PC-3 (cell line): ENCODE data around the gene CD7. TPM values are rescaled to one million over a fixed set of nuclear protein-coding genes. Genes with fewer than 3 reads are reported as not detected.

Experiments
- ATAC-seq: fragments of 200-7000 bp; cut with Tn5 transposase; 2 replicates; pipeline ENCODE4 v1.9.1; 2020; ENCODE audit warnings: mild to moderate bottlenecking, moderate library complexity
- BruUV-seq: library from RNA; stranded (reverse); fragments of 400-500 nt; replicated peaks from 2 replicates; lab custom pipeline; 2021; lab: Mats Ljungman, UMichigan
- CTCF ChIA-PET: fragments of 300-600 bp; sonication (Branson Sonifier 250); formaldehyde crosslinking; loops from one replicate; lab custom pipeline; 2022; ENCODE audit warnings: antibody characterized with exemption; lab: Charles Lee
- POLR2A ChIA-PET: fragments of 300-600 bp; sonication (Branson Sonifier 250); formaldehyde crosslinking; loops from one replicate; lab custom pipeline; 2022; ENCODE audit warnings: antibody characterized with exemption; ENCODE audit not compliant: unreplicated experiment; lab: Charles Lee
- DNase-seq: peaks from one replicate; pipeline ENCODE4 v3.0.0-alpha.2; 2015
- H2AFZ ChIP-seq: fragments of 300-600 bp; sonication (generic); 2 replicates; pipeline ENCODE4 v1.6.0; 2016; ENCODE audit warnings: antibody characterized with exemption, low read length
- H3F3A ChIP-seq: fragments of 300-600 bp; sonication (generic); one replicate; pipeline ENCODE4 v1.6.0; 2017; ENCODE audit warnings: antibody characterized with exemption, low read length, control low read depth, mild to moderate bottlenecking; ENCODE audit not compliant: unreplicated experiment
- H3K27ac ChIP-seq: fragments of 300-600 bp; sonication (generic); 2 replicates; pipeline ENCODE4 v1.5.1; 2016; ENCODE audit warnings: mild to moderate bottlenecking, low read length
- H3K27me3 ChIP-seq: fragments of 300-600 bp; sonication (generic); 2 replicates; pipeline ENCODE4 v1.6.1; 2016; ENCODE audit warnings: low read length, mixed read lengths
- H3K36me3 ChIP-seq: fragments of 300-600 bp; sonication (generic); 2 replicates; pipeline ENCODE4 v1.6.1; 2016; ENCODE audit warnings: low read depth, mixed run types, low read length, mixed read lengths
- H3K4me1 ChIP-seq: fragments of 300-600 bp; sonication (generic); 2 replicates; pipeline ENCODE4 v1.5.1; 2016; ENCODE audit warnings: low read length; ENCODE audit not compliant: insufficient read depth
- H3K4me2 ChIP-seq: fragments of 300-600 bp; sonication (generic); 2 replicates; pipeline ENCODE4 v1.6.0; 2016; ENCODE audit warnings: low read length
- H3K4me3 ChIP-seq: fragments of 300-600 bp; sonication (generic); 2 replicates; pipeline ENCODE4 v1.5.1; 2016; ENCODE audit warnings: mild to moderate bottlenecking, low read length, mixed read lengths
- H3K79me2 ChIP-seq: fragments of 300-600 bp; sonication (generic); 2 replicates; pipeline ENCODE4 v1.6.1; 2017; ENCODE audit warnings: low read length, mixed read lengths
- H3K9ac ChIP-seq: fragments of 300-600 bp; sonication (generic); 2 replicates; pipeline ENCODE4 v1.6.0; 2016; ENCODE audit warnings: mild to moderate bottlenecking, low read length
- H3K9me2 ChIP-seq: fragments of 300-600 bp; sonication (generic); replicated peaks from 2 replicates; pipeline ENCODE4 v1.6.1; 2016; ENCODE audit warnings: mixed run types, low read length, mixed read lengths
- H3K9me3 ChIP-seq: fragments of 300-600 bp; sonication (generic); 2 replicates; pipeline ENCODE4 v1.6.1; 2016; ENCODE audit warnings: low read length, mixed read lengths
- H4K20me1 ChIP-seq: fragments of 300-600 bp; sonication (generic); 2 replicates; pipeline ENCODE4 v1.6.1; 2016; ENCODE audit warnings: low read length, mixed read lengths
- EZH2 ChIP-seq: fragments of 300-600 bp; sonication (generic); IDR thresholded peaks from one replicate; pipeline ENCODE4 v1.6.1; 2017; ENCODE audit warnings: antibody characterized with exemption, mild to moderate bottlenecking, low read length; ENCODE audit not compliant: unreplicated experiment
- EZH2phosphoT487 ChIP-seq: fragments of 300-600 bp; sonication (generic); IDR thresholded peaks from 2 replicates; pipeline ENCODE4 v1.6.1; 2018; ENCODE audit warnings: mild to moderate bottlenecking, antibody characterized with exemption, low read length, borderline replicate concordance
- intact Hi-C: fragments of 100-400 bp; cut with micrococcal nuclease; formaldehyde crosslinking; loops from 2 replicates; pipeline ENCODE4 v1.9.0; 2023
- total RNA-seq: library from RNA; depleted of rRNA; stranded (reverse); fragments of >200 nt; gene quantifications from 2 replicates; pipeline ENCODE4 v1.2.3, GENCODE V29; 2014
- TF ChIP-seq, protein P1 (sequence below): fragments of 300-600 bp; sonication (generic); conservative IDR thresholded peaks from 2 replicates; pipeline ENCODE4 v1.5.1; 2017; ENCODE audit warnings: antibody characterized with exemption, low read depth, mild to moderate bottlenecking, low read length

CD7 gene
- total RNA-seq, 1 experiment from 2014 or later = 0.15 TPM

DNA sequence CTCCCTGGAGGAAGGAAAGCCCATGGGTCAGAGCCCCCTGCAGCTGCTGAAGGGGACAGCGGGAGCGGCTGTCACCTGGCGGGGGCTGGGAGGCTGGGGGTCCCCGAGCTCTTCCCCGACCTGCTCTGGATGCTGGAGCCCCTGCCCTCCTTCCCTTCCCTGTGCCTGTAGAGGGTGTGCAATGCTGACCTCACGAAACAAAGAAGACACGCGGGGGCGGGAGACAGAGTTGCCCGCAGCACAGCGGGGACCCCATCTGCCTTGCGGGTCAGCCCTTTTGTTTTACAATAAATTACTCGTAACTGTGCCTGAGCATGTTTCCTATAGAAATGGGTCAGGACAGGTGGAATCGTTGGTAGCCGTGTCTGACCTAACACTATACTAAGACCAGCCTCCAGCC is 9.9 kb upstream of the CD7 start:
- Histone ChIP-seq H3K9ac (no peak overlapping the region), H3K4me2 (no peak overlapping the region), H3K79me2 (peaks cover 1% of the 10 kb centered on the region), H3K27ac (no peak overlapping the region), H3K27me3 (no peaks in the 10 kb centered on the region), H3F3A (no peaks in the 10 kb centered on the region), H3K9me3 (no peaks in the 10 kb centered on the region), H3K4me1 (peaks cover 21% of the 10 kb centered on the region), H2AFZ (no peak overlapping the region), H4K20me1 (no peaks in the 10 kb centered on the region), H3K9me2 (no peaks in the 10 kb centered on the region), H3K36me3 (no peaks in the 10 kb centered on the region), H3K4me3 (no peak overlapping the region)
- CTCF ChIA-PET = no interaction called here
- POLR2A ChIA-PET = no interaction called here
- ATAC-seq = no peak
- no TSS peak for BruUV-seq
- no peak for TF ChIP-seq EZH2phosphoT487
- no peak for TF ChIP-seq EZH2
- TF ChIP-seq, protein P1, sequence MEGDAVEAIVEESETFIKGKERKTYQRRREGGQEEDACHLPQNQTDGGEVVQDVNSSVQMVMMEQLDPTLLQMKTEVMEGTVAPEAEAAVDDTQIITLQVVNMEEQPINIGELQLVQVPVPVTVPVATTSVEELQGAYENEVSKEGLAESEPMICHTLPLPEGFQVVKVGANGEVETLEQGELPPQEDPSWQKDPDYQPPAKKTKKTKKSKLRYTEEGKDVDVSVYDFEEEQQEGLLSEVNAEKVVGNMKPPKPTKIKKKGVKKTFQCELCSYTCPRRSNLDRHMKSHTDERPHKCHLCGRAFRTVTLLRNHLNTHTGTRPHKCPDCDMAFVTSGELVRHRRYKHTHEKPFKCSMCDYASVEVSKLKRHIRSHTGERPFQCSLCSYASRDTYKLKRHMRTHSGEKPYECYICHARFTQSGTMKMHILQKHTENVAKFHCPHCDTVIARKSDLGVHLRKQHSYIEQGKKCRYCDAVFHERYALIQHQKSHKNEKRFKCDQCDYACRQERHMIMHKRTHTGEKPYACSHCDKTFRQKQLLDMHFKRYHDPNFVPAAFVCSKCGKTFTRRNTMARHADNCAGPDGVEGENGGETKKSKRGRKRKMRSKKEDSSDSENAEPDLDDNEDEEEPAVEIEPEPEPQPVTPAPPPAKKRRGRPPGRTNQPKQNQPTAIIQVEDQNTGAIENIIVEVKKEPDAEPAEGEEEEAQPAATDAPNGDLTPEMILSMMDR = no peak
- intact Hi-C loops = no loop called here
- DNase-seq = no peak

DNA sequence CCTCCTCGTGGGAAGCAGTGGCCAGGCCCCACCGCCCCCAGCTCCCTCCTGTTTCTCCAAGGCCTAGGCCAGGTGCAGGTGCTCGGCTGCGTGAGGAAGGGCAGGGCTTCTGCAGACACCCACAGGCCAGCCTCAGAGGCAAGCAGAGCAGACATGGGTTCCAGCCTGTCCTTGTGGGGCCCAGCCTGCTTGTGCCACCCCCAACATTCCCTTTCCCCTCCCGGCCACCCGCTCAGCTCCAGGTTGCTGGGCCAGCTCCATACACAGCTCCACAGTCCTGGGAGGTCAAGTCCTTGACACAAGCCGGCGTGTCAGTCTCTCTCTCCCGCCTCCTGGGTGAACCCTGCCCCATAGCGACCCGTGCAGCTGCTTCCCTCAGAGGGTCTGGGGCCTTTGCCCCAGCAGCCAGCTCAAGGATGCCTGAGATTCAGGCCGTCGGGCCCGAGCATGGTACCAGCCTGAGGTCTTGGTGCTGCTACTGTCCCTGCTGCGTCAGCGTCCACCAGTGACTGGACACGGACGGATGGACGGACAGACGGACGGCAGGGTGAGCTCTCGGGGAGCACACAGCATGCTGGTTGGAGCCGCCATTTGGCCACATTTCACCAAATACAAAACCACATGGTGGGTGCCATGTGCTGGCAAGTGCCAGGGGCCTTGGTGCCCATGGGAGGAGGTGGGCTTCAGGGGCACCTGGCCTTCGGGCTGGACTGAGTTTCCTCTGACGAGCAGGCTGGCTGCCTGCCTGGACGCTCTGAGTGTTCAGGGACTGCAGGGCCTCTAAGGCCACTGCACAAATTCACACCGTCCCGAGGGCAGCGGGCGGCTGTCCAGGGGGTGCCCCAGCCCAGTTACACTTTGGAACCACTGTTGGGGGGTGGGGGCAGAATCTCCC is 8.1 kb upstream of the CD7 start:
- intact Hi-C loops = no loop called here
- Histone ChIP-seq H3K4me2 (no peak overlapping the region), H3F3A (peaks cover 3% of the 10 kb centered on the region), H3K27me3 (no peaks in the 10 kb centered on the region), H3K9me2 (no peaks in the 10 kb centered on the region), H3K9me3 (no peaks in the 10 kb centered on the region), H3K9ac (no peak overlapping the region), H3K79me2 (no peaks in the 10 kb centered on the region), H3K4me3 (no peak overlapping the region), H2AFZ (no peak overlapping the region), H3K4me1 (peaks cover 6% of the 10 kb centered on the region; the same call in 1 of the 2 replicates), H3K27ac (no peak overlapping the region), H4K20me1 (no peaks in the 10 kb centered on the region), H3K36me3 (no peaks in the 10 kb centered on the region)
- BruUV-seq = no TSS peak
- ChIA-PET POLR2A (no interaction called here), CTCF (no interaction called here)
- ATAC-seq (no peak), DNase-seq (no peak)
- no peak for TF ChIP-seq EZH2phosphoT487
- TF ChIP-seq EZH2 = no peak
- TF ChIP-seq, protein P1 = no peak
